Thyroid gland (tissue), 4 donors: Measurements from ENCODE around the gene ZNHIT6.

Experiments used
- POLR2A ChIP-seq, 2 donors: fragments of 450-650 bp; IDR thresholded peaks; one replicate each; pipeline ENCODE4 v1.6.1; 2017; ENCODE audit warnings: antibody characterized with exemption in 2 of 2, mild to moderate bottlenecking in 2 of 2, moderate library complexity in 1 of 2
- TF ChIP-seq, protein P1 (sequence below), 6 experiments: fragments of 200-600 bp in 3 of 6; fragments of 450-650 bp in 3 of 6; sonication (generic) in 3 of 6; IDR thresholded peaks; one replicate each; pipeline ENCODE4 v1.5.1; 2016 to 2019; ENCODE audit warnings: antibody characterized with exemption in 6 of 6, mild to moderate bottlenecking in 2 of 6, inconsistent platforms in 1 of 6, moderate library complexity in 1 of 6

- TF ChIP-seq, protein P1, sequence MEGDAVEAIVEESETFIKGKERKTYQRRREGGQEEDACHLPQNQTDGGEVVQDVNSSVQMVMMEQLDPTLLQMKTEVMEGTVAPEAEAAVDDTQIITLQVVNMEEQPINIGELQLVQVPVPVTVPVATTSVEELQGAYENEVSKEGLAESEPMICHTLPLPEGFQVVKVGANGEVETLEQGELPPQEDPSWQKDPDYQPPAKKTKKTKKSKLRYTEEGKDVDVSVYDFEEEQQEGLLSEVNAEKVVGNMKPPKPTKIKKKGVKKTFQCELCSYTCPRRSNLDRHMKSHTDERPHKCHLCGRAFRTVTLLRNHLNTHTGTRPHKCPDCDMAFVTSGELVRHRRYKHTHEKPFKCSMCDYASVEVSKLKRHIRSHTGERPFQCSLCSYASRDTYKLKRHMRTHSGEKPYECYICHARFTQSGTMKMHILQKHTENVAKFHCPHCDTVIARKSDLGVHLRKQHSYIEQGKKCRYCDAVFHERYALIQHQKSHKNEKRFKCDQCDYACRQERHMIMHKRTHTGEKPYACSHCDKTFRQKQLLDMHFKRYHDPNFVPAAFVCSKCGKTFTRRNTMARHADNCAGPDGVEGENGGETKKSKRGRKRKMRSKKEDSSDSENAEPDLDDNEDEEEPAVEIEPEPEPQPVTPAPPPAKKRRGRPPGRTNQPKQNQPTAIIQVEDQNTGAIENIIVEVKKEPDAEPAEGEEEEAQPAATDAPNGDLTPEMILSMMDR (IDR thresholded peaks at IDR 0.05) = no peak
- TF ChIP-seq POLR2A (IDR thresholded peaks at IDR 0.05) = no peak
These were observed 48.6 kb upstream of the ZNHIT6 start for GRCh38 chr1:85756864-85757263.
